ENCODE data around the gene TSTD1. TPM values are rescaled to one million over a fixed set of nuclear protein-coding genes. Genes with fewer than 3 reads are reported as not detected.
"Not testable (repeated sequence)": the region's sequence is repeated elsewhere in the genome, so short reads cannot be mapped to it uniquely, and the experiment has no call there.

Gene TSTD1
- total RNA-seq, 1 experiment from 2014 or later = 74.5 TPM

GRCh38 chr1:161020509-161021164, 18.1 kb downstream of the TSTD1 start, which contains the start of gene F11R (continued):
- TF ChIP-seq ZNF281 (CRISPR knock-in tag; IDR thresholded peaks at IDR 0.05) (0 out of 2 replicates have a peak, but pooled peaks have one; percentile 9), TCF7 (CRISPR knock-in tag; IDR thresholded peaks at IDR 0.05; ENCODE audit: low read depth) (no peak), ZBTB43 (CRISPR knock-in tag; IDR thresholded peaks at IDR 0.05) (peak; percentile 23; the same call in 1 of the 2 replicates), ZNF512 (CRISPR knock-in tag; IDR thresholded peaks at IDR 0.05; ENCODE audit: borderline replicate concordance) (no peak)

DNA sequence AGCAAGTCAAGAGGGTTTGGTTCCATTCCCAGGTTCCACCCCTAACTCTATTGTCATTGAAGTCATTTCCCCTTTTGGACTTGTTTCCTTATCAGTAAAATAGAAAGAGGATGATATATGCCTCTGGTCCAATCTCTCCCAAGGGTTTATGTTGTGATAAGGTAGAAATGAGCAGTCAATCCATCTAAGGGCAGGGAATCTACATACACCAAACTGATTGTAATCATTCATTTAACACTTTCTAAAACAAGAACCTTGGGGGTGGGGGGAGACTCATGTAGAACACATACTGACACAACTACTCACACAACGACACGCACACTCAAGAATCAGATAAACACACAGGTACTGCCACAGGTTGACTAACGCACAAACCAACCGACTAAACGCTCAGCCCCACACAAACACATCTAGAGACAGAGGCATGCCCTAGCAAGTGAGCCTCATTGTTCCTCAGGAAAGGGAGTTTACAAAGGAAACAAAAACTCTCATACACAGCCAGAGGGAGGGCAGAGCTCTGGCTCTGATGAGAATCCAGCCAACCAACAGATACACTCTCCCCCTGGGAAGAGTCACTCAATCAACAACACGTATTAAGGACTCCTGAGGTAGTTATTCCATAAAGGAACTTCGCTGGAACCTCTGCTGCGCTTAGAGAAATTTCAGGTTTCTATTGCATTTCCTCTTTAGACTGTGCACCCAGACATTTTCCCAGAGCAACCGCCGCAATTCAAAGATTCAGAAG, 18.8 kb downstream of the TSTD1 start:
- Mint-ChIP-seq H3K9me3 (no peaks in the 10 kb centered on the region), H3K4me1 (peaks cover 48% of the 10 kb centered on the region), H3K4me3 (peak overlapping the region; percentile 87), H3K36me3 (peaks cover 4% of the 10 kb centered on the region; the same call in 1 of the 2 replicates), H3K27me3 (ENCODE audit: low read depth) (no peaks in the 10 kb centered on the region), H3K27ac (peak overlapping the region; percentile 100)
- TF ChIP-seq ZBTB21 (CRISPR knock-in tag; IDR thresholded peaks at IDR 0.05; ENCODE audit: borderline replicate concordance) (no peak), NFYB (CRISPR knock-in tag; conservative IDR thresholded peaks at IDR 0.05; ENCODE audit: low read depth) (no peak), ERG (CRISPR knock-in tag; IDR thresholded peaks at IDR 0.05) (no peak), NR3C1 (CRISPR knock-in tag; conservative IDR thresholded peaks at IDR 0.05; ENCODE audit: low read depth) (no peak), ESRRA (CRISPR knock-in tag; IDR thresholded peaks at IDR 0.05; ENCODE audit: borderline replicate concordance) (no peak), ZNF263 (CRISPR knock-in tag; IDR thresholded peaks at IDR 0.05; ENCODE audit: low read depth) (no peak), TEAD4 (CRISPR knock-in tag; IDR thresholded peaks at IDR 0.05) (no peak), GABPB1 (CRISPR knock-in tag; IDR thresholded peaks at IDR 0.05) (no peak), ZNF219 (CRISPR knock-in tag; IDR thresholded peaks at IDR 0.05; ENCODE audit: borderline replicate concordance) (no peak), SMAD4 (CRISPR knock-in tag; IDR thresholded peaks at IDR 0.05) (no peak), JAZF1 (CRISPR knock-in tag; IDR thresholded peaks at IDR 0.05) (no peak)
- TF ChIP-seq, protein P1, sequence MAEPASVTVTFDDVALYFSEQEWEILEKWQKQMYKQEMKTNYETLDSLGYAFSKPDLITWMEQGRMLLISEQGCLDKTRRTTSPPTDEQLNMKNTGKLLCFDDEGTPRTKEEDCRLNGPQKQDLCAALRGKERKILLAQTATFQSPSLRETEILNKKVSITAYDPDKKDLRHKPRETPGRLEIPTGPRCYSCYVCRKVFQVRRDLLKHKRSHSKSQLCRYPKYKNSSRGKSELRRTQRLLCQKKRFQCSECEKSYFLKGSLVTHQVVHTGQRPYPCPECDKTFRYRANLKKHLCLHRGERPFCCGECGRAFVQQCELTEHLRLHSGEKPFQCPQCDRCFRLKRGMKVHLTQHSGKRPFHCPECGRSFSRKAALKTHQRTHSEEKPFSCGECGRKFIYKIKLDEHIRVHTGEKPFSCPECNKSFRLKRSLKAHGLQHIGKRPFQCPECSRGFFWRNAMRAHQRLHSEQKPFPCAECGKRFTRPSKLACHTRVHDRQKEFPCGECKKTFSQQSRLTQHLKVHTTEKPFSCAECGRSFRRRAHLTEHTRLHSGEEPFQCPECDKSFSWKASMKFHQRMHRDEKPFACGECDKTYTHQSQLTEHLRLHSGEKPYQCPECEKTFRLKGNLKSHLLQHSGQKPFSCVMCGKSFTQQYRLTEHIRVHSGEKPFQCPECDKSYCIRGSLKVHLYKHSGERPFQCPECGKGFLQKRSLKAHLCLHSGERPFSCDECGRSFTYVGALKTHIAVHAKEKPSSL (CRISPR knock-in tag; conservative IDR thresholded peaks at IDR 0.05) = no peak
- ChIA-PET POLR2A (interaction anchor here (1.0 to 2.8 kb wide), 9 partner anchors 10 to 113 kb away, joined by 3 to 24 read pairs (median 9); partner anchors contain the start of genes DEDD, KLHDC9, TSTD1 and USF1), CTCF (interaction anchor here (1.0 to 3.6 kb wide), 14 partner anchors 16 to 242 kb away, joined by 3 to 47 read pairs (median 8); partner anchors contain the start of genes ADAMTS4, KLHDC9, TSTD1 and USF1)
- ATAC-seq = no peak; the same call in 1 of the 2 replicates
- no peak for DNase-seq (ENCODE audit: low spot score)

GRCh38 chr1:161019111-161019660, 19.6 kb downstream of the TSTD1 start:
- not testable (repeated sequence) for H3K36me3 Mint-ChIP-seq; ATAC-seq; H3K9me3 Mint-ChIP-seq; DNase-seq (ENCODE audit: low spot score); H3K27me3 Mint-ChIP-seq (ENCODE audit: low read depth)
- Mint-ChIP-seq H3K4me3 (peak overlapping the region; percentile 87), H3K27ac (peak overlapping the region; percentile 100), H3K4me1 (peaks cover 52% of the 10 kb centered on the region)
- ChIA-PET POLR2A (interaction anchor here (1.4 kb wide), 1 partner anchor 26 kb away, joined by 5 read pairs; the partner anchor contains the start of gene USF1), CTCF (interaction anchor here (1.3 to 1.6 kb wide), 4 partner anchors 19 to 79 kb away, joined by 3 to 8 read pairs (median 6); partner anchors contain the start of genes KLHDC9 and TSTD1)

Data from WTC11 (cell line).